Panc1 (cell line): Measurements from ENCODE around the gene ST3GAL2. TPM values are rescaled to one million over a fixed set of nuclear protein-coding genes. Genes with fewer than 3 reads are reported as not detected.

Experiments
- ATAC-seq: fragments of 200-7000 bp; cut with Tn5 transposase; 2 replicates; pipeline ENCODE4 v1.9.1; 2020; ENCODE audit warnings: mild to moderate bottlenecking, moderate library complexity
- BruUV-seq: library from RNA; stranded (reverse); fragments of 400-500 nt; replicated peaks from 2 replicates; lab custom pipeline; 2021; lab: Mats Ljungman, UMichigan
- CTCF ChIA-PET: fragments of 300-600 bp; sonication (Branson Sonifier 250); formaldehyde crosslinking; loops from one replicate; lab custom pipeline; 2022; ENCODE audit warnings: antibody characterized with exemption; lab: Charles Lee
- POLR2A ChIA-PET: fragments of 300-600 bp; sonication (Branson Sonifier 250); formaldehyde crosslinking; loops from one replicate; lab custom pipeline; 2022; ENCODE audit warnings: antibody characterized with exemption; lab: Charles Lee
- DNase-seq: peaks from one replicate; pipeline ENCODE4 v3.0.0-alpha.2; 2010; ENCODE audit warnings: low read depth, low spot score
- H3K27ac ChIP-seq: 2 replicates; pipeline ENCODE4 v1.5.1; 2011; ENCODE audit warnings: mild to moderate bottlenecking, low read length, inconsistent platforms
- H3K27me3 ChIP-seq: fragments of 200-500 bp; sonication (Bioruptor generic); 2 replicates; pipeline ENCODE4 v1.6.0; 2014; ENCODE audit warnings: low read length, inconsistent platforms; ENCODE audit not compliant: control insufficient read depth, insufficient read depth
- H3K36me3 ChIP-seq: fragments of 200-500 bp; sonication (Bioruptor generic); 2 replicates; pipeline ENCODE4 v1.5.1; 2014; ENCODE audit warnings: inconsistent platforms, mild to moderate bottlenecking, low read length, moderate library complexity; ENCODE audit not compliant: control insufficient read depth, insufficient read depth
- H3K4me1 ChIP-seq: 2 replicates; pipeline ENCODE4 v1.5.1; 2011; ENCODE audit warnings: inconsistent platforms, mild to moderate bottlenecking, low read length, moderate library complexity; ENCODE audit not compliant: control insufficient read depth, insufficient read depth
- H3K4me3 ChIP-seq, 2 experiments: 2 replicates each; pipeline ENCODE4 v1.5.1; 2011 to 2012; ENCODE audit warnings: low read depth in 2 of 2, low read length in 2 of 2, mild to moderate bottlenecking in 2 of 2, inconsistent platforms in 1 of 2, moderate library complexity in 1 of 2
- H3K9me3 ChIP-seq: fragments of 200-500 bp; sonication (Bioruptor generic); 2 replicates; pipeline ENCODE4 v1.5.1; 2014; ENCODE audit warnings: low read depth, mild to moderate bottlenecking, inconsistent platforms, low read length, moderate library complexity; ENCODE audit not compliant: control insufficient read depth, insufficient read depth
- CTCF ChIP-seq: fragments of 450-650 bp; IDR thresholded peaks from 2 replicates; pipeline ENCODE4 v1.5.1; 2017; ENCODE audit warnings: mild to moderate bottlenecking
- POLR2AphosphoS5 ChIP-seq: IDR thresholded peaks from 2 replicates; pipeline ENCODE4 v1.6.1; 2012; ENCODE audit warnings: mild to moderate bottlenecking, low read depth, low read length, moderate library complexity
- SIN3A ChIP-seq: IDR thresholded peaks from 2 replicates; pipeline ENCODE4 v1.6.1; 2012; ENCODE audit warnings: low read depth, mild to moderate bottlenecking, low read length, moderate library complexity, borderline replicate concordance; ENCODE audit not compliant: insufficient read depth
- TCF7L2 ChIP-seq: IDR thresholded peaks from 2 replicates; pipeline ENCODE4 v1.6.1; 2011; ENCODE audit warnings: mild to moderate bottlenecking, low read depth, low read length, inconsistent platforms
- in situ Hi-C: cut with HindIII; loops from 2 replicates; pipeline ENCODE4 v1.10.0; 2016; ENCODE audit warnings: low sequenced_read_pairs, low pct_unique_long_range_greater_than_20kb
- intact Hi-C: fragments of 100-400 bp; cut with micrococcal nuclease; formaldehyde crosslinking; loops from one replicate; pipeline ENCODE4 v1.10.0; 2022; ENCODE audit not compliant: unreplicated experiment
- total RNA-seq: library from RNA; stranded (reverse); gene quantifications from one replicate; pipeline ENCODE4 v1.2.1, GENCODE V29; 2021; ENCODE audit not compliant: unreplicated experiment
- TF ChIP-seq, protein P1 (sequence below), 2 experiments: IDR thresholded peaks; 2 replicates each; pipeline ENCODE4 v1.6.1; 2011 to 2012; ENCODE audit warnings: low read depth in 2 of 2, control low read depth in 1 of 2, low read length in 1 of 2, mild to moderate bottlenecking in 1 of 2, moderate library complexity in 1 of 2; ENCODE audit not compliant: insufficient read depth in 1 of 2

Gene ST3GAL2
- total RNA-seq, 1 experiment from 2014 or later = 84.2 TPM

GRCh38 chr16:70383421-70383960, 55.4 kb downstream of the ST3GAL2 start:
- DNase-seq = no peak
- ATAC-seq = no peak
- no peak overlapping the region for H3K27ac ChIP-seq
- in situ Hi-C loops = no loop called here
- H3K27me3 ChIP-seq = no peaks in the 10 kb centered on the region
- ChIA-PET POLR2A (no interaction called here), CTCF (interaction anchor here (0.7 kb wide), 1 partner anchor 295 kb away, joined by 4 read pairs; no protein-coding TSS in a partner anchor)
- peaks cover 6% of the 10 kb centered on the region for H3K36me3 ChIP-seq
- no peaks in the 10 kb centered on the region for H3K9me3 ChIP-seq
- no peak overlapping the region for H3K4me3 ChIP-seq
- intact Hi-C loops = no loop called here
- peaks cover 13% of the 10 kb centered on the region for H3K4me1 ChIP-seq
- BruUV-seq = no TSS peak
- TF ChIP-seq POLR2AphosphoS5 (no peak), SIN3A (no peak), CTCF (no peak), TCF7L2 (no peak)
- TF ChIP-seq, protein P1, sequence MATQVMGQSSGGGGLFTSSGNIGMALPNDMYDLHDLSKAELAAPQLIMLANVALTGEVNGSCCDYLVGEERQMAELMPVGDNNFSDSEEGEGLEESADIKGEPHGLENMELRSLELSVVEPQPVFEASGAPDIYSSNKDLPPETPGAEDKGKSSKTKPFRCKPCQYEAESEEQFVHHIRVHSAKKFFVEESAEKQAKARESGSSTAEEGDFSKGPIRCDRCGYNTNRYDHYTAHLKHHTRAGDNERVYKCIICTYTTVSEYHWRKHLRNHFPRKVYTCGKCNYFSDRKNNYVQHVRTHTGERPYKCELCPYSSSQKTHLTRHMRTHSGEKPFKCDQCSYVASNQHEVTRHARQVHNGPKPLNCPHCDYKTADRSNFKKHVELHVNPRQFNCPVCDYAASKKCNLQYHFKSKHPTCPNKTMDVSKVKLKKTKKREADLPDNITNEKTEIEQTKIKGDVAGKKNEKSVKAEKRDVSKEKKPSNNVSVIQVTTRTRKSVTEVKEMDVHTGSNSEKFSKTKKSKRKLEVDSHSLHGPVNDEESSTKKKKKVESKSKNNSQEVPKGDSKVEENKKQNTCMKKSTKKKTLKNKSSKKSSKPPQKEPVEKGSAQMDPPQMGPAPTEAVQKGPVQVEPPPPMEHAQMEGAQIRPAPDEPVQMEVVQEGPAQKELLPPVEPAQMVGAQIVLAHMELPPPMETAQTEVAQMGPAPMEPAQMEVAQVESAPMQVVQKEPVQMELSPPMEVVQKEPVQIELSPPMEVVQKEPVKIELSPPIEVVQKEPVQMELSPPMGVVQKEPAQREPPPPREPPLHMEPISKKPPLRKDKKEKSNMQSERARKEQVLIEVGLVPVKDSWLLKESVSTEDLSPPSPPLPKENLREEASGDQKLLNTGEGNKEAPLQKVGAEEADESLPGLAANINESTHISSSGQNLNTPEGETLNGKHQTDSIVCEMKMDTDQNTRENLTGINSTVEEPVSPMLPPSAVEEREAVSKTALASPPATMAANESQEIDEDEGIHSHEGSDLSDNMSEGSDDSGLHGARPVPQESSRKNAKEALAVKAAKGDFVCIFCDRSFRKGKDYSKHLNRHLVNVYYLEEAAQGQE (IDR thresholded peaks at IDR 0.05; ENCODE audit: insufficient read depth in 1 of 2, low read depth in 2 of 2, low read length in 1 of 2) = no peak

GRCh38 chr16:70381604-70382342, 57.1 kb downstream of the ST3GAL2 start:
- Histone ChIP-seq H3K9me3 (no peaks in the 10 kb centered on the region), H3K27ac (peak overlapping the region; percentile 56), H3K4me1 (peaks cover 13% of the 10 kb centered on the region), H3K36me3 (peaks cover 6% of the 10 kb centered on the region; the same call in 1 of the 2 replicates), H3K27me3 (no peaks in the 10 kb centered on the region), H3K4me3 (peak overlapping the region; percentile 35 to 61)
- ChIA-PET CTCF (interaction anchor here (0.6 kb wide), 2 partner anchors 107 to 266 kb away, joined by 6 to 10 read pairs; no protein-coding TSS in a partner anchor), POLR2A (interaction anchor here (0.6 to 0.9 kb wide), 2 partner anchors 57 to 102 kb away, joined by 3 to 5 read pairs; partner anchors contain the start of gene ST3GAL2)
- TF ChIP-seq TCF7L2 = no peak
- TF ChIP-seq, protein P1 (IDR thresholded peaks at IDR 0.05; ENCODE audit: insufficient read depth in 1 of 2, low read depth in 2 of 2, low read length in 1 of 2) = no peak
- no peak for TF ChIP-seq POLR2AphosphoS5
- TF ChIP-seq CTCF = no peak
- no peak for TF ChIP-seq SIN3A
- DNase-seq = no peak
- in situ Hi-C loops = no loop called here
- ATAC-seq = peak; percentile 32
- BruUV-seq = no TSS peak
- intact Hi-C loops = no loop called here
